ENCODE data around the gene AFG1L.

DNA sequence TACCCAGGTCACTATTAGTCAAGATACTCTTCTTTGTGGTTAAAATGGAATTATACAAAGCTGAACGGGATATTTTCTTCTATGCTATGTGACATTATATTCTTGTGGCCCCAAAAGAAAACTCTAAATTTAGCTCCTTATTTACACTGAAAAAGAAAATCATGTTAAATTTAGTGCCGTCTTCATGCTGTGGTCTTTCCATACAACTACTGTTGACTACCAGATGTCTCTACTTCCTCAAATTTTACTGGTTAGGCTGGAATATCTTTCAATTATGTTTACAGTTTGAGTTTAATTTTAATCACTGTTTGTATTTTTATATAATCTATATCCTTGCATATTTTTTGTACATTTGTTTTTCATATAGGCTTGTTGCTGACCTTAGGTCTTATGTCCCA is 170.2 kb downstream of the AFG1L start:
- TF ChIP-seq POLR2A (IDR thresholded peaks at IDR 0.05) = no peak
- TF ChIP-seq POLR2AphosphoS5 (IDR thresholded peaks at IDR 0.05) = no peak
- TF ChIP-seq, protein P1, sequence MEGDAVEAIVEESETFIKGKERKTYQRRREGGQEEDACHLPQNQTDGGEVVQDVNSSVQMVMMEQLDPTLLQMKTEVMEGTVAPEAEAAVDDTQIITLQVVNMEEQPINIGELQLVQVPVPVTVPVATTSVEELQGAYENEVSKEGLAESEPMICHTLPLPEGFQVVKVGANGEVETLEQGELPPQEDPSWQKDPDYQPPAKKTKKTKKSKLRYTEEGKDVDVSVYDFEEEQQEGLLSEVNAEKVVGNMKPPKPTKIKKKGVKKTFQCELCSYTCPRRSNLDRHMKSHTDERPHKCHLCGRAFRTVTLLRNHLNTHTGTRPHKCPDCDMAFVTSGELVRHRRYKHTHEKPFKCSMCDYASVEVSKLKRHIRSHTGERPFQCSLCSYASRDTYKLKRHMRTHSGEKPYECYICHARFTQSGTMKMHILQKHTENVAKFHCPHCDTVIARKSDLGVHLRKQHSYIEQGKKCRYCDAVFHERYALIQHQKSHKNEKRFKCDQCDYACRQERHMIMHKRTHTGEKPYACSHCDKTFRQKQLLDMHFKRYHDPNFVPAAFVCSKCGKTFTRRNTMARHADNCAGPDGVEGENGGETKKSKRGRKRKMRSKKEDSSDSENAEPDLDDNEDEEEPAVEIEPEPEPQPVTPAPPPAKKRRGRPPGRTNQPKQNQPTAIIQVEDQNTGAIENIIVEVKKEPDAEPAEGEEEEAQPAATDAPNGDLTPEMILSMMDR (IDR thresholded peaks at IDR 0.05 in 8 of 11, conservative IDR thresholded peaks at IDR 0.05 in 3 of 11) = no peak

All from spleen (tissue), 7 donors.